GM12874 (cell line): ENCODE results near the gene SPAG7.

Experiments used
- TF ChIP-seq, protein P1 (sequence below): IDR thresholded peaks from 2 replicates; pipeline ENCODE4 v1.5.1; 2011; ENCODE audit warnings: low read depth, mild to moderate bottlenecking, control low read depth, low read length, moderate library complexity; ENCODE audit not compliant: insufficient read depth

The SPAG7 gene

GRCh38 chr17:4967539-4968485, at the start of gene SPAG7:
Gene SPAG7 (minus strand): TSS chr17:4967817. CDS start chr17:4967804, 13 bp downstream.
- TF ChIP-seq, protein P1, sequence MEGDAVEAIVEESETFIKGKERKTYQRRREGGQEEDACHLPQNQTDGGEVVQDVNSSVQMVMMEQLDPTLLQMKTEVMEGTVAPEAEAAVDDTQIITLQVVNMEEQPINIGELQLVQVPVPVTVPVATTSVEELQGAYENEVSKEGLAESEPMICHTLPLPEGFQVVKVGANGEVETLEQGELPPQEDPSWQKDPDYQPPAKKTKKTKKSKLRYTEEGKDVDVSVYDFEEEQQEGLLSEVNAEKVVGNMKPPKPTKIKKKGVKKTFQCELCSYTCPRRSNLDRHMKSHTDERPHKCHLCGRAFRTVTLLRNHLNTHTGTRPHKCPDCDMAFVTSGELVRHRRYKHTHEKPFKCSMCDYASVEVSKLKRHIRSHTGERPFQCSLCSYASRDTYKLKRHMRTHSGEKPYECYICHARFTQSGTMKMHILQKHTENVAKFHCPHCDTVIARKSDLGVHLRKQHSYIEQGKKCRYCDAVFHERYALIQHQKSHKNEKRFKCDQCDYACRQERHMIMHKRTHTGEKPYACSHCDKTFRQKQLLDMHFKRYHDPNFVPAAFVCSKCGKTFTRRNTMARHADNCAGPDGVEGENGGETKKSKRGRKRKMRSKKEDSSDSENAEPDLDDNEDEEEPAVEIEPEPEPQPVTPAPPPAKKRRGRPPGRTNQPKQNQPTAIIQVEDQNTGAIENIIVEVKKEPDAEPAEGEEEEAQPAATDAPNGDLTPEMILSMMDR: no peak

- TF ChIP-seq, protein P1: no peak
Measured at GRCh38 chr17:5014357-5014756, 46.7 kb upstream of the SPAG7 start.

DNA sequence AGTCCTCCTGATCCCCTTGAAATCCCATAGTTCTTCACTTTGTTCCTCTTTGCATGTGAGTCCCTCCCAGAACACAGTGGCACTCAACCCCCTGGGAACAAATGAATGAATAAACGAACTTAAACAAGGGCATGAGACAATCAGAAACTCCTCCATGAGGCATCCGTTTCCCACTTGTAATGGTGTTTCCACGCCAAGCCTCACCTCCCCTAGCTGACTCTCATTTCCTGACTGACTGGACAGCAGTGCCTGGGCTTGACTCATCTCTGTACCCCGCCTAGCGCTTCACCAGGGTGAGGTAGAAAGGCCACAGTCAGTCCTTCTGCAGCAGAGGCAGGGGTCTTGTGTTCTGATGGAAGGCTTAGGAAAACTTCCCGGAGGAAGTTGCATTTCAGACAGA, 44.3 kb upstream of the SPAG7 start:
- TF ChIP-seq, protein P1: no peak

DNA sequence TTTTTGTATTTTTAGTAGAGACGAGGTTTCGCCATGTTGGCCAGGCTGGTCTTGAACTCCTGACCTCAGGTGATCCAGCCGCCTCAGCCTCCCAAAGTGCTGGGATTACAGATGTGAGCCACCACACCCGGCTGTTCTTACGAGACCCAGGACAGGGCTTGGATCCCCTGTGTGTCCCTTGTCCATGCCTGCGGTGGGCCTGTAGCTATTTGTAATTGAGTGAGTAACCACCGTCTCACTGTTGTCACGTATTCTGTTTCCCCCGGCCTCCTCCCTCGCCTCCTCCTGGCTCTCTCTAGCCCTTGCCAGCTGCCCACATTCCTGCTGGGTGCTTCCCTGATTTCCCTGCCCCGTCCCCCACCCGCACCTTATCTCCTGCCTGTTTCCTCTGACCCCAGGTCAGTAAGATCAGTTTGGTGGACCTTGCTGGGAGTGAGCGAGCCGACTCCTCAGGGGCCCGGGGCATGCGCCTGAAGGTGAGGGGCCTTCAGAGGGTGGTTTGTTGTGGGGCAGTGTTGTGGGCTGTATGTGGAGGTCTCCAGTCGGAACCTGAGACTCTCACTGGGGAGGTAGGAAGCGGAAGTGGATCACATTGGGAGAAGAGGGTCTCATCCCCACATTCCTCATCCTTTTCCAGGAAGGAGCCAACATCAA, 35.7 kb upstream of the SPAG7 start:
- TF ChIP-seq, protein P1: no peak

DNA sequence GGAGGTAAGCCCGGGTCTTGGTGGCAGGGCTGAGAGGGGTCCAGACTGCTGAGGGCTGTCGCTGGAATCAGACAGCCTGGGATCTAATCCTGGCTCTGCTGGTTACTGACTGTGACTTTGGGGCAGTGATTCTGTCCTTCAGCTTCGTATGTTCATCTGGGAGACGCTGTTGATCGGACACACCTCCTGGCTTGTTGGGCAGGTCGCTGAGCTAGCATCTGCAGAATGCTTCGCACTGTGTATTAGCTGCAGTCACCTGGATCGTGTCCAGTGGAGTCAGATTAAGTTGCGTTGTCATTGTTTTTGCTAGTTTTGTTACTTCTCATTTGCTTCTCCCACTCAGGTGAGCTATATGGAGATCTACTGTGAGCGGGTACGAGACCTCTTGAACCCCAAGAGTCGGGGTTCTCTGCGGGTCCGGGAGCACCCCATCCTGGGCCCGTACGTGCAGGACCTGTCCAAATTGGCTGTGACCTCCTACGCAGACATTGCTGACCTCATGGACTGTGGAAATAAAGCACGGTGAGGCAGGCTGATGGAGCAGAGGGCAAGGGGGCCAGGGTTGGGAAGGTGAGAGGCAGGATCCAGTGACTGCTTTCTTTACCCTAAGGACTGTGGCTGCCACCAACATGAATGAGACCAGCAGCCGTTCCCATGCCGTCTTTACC, 34.6 kb upstream of the SPAG7 start:
- TF ChIP-seq, protein P1: no peak

DNA sequence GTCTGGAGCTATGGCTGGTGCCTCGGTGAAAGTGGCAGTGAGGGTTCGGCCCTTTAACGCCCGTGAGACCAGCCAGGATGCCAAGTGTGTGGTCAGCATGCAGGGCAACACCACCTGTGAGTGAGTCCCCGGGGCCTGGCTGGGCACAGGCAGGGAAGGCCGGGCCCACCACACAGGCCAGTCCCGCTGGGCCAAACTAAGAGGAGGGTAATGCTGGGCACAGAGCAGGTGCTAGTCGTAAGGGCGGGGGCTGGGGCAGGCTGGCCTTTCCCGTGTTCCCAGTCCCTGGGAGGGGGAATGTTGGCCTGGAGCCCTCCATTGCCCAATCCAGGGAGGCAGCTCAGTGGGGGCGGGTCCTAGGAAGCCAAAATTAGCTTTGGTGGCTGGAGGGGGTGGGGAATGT, 32.6 kb upstream of the SPAG7 start:
- TF ChIP-seq, protein P1: no peak
